Choroid plexus epithelial cell (primary cell): ENCODE data around the gene CKAP5.
"Not testable (repeated sequence)": the region's sequence is repeated elsewhere in the genome, so short reads cannot be mapped to it uniquely, and the experiment has no call there.

Source experiments
- DNase-seq: peaks from one replicate; pipeline ENCODE4 v3.0.0-alpha.2; 2010; ENCODE audit warnings: low read depth
- H3K4me3 ChIP-seq: 2 replicates; pipeline ENCODE4 v1.5.1; 2011; ENCODE audit warnings: low read depth, mild to moderate bottlenecking, control low read depth, low read length, moderate library complexity
- CTCF ChIP-seq: conservative IDR thresholded peaks from 2 replicates; pipeline ENCODE4 v1.5.1; 2011; ENCODE audit warnings: low read depth, mild to moderate bottlenecking, control low read depth, inconsistent platforms, low read length, moderate library complexity

The CKAP5 gene

GRCh38 chr11:46723359-46723680 is 122.8 kb downstream of the CKAP5 start:
- no peak for DNase-seq
- TF ChIP-seq CTCF = no peak
- H3K4me3 ChIP-seq = no peak overlapping the region

DNA sequence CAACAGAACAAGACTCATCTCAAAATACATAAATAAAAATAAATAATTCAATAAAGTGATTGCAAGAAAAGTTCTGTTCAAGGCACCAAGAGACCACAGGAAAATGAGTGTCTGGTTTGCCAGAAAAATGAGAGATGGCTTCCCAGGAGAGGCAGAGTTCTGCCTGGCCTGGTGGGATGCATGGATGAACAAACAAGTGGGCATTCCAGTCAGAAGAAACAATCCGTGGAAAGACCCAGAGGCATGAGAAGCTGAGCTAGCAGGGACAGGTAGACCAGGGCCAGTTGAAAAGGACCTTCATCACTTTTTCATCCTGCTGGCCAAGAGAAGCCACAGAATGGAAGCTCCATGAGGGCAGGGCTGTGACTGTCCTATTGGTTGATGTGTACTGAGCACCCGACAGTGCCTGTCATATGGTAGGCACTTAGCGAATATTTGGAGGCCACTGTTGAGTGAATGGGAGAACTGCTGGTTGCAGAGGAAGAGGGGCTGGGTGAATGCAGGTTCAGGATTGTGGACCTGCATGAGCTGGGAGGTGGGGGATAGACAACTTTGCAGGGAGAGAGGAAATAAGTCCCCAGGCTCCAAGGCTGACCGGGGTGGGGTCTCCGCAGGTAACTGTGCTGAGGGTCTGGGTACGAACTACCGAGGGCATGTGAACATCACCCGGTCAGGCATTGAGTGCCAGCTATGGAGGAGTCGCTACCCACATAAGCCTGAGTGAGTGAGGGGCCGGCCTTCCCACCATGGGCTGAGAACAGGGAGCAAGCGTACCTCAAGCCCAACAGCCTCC is 123.3 kb downstream of the CKAP5 start:
- no peak for DNase-seq
- H3K4me3 ChIP-seq = no peak overlapping the region
- no peak for TF ChIP-seq CTCF

- H3K4me3 ChIP-seq = no peak overlapping the region
- TF ChIP-seq CTCF = no peak
- DNase-seq = no peak
Observed at GRCh38 chr11:46721286-46721685, 124.8 kb downstream of the CKAP5 start.

DNA sequence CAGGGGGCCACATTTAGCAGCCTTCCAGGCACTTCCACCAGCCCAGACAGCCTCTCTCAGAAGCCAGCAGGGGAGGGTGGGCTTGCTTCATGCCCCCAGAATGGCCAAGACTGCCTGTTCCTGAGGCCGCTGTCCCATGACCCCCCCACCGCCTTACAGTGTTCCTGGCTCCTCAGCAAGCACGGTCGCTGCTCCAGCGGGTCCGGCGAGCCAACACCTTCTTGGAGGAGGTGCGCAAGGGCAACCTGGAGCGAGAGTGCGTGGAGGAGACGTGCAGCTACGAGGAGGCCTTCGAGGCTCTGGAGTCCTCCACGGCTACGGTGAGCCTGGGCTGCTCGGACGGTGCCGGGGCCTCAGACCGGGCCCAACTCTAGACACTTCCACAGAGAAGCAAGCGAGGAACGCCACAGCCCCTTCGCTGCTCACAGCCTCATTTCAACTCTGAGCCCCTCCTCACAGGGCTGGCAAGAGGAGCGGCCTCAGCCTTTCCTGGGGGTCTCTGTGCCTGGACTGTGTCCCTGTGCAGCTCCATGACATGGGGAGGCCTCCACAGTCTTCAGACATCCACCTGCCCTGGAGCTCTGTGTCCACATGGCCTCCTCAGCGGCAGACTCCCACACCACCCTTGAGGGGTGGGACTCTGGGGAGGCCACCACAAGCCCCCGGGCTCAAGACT is 126.4 kb downstream of the CKAP5 start:
- no peak for DNase-seq
- TF ChIP-seq CTCF = no peak
- H3K4me3 ChIP-seq = no peak overlapping the region

- no peak for DNase-seq
- no peak for TF ChIP-seq CTCF
- H3K4me3 ChIP-seq = no peak within 1 kb of the TSS
Observed at GRCh38 chr11:46719048-46719542, 127.0 kb downstream of the CKAP5 start, which contains the start of gene F2. F2 (plus strand) TSS chr11:46719213; CDS start chr11:46719236, 23 bp downstream.

DNA sequence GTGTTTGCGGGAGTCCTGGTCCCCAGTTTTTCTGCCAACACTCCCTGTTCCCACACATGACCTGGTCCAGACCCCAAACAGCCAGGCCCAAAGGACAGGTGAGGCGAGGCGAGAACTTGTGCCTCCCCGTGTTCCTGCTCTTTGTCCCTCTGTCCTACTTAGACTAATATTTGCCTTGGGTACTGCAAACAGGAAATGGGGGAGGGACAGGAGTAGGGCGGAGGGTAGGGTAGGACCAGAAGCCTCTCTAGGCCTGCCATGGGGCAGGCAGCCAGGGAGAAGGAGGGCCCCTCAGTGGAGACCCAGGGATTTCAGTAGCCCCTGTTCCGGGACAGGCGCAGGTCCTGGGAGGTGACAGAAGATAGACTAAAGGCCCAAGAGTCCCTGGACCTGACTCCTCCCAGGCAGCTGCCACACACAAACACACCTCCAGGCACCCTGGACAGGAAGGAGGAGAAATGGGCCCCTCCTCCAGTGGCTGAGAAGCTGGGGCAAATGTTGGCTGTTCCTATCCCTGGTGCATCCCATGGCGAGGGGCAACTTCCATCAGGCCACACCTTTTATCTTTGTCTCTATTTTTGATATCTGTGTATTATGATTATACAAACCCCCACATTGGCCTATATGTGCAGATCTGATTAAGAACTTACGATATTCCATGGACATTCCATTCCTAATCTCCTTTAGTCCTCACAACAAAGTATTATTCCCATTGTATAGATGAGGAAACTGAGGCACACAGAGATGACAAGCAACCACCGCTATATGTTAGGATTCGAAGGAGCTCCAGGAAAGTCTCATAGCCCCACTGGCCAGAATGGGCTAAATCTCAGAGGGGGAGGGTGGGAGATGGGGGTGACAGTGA is 127.7 kb downstream of the CKAP5 start:
- no peak overlapping the region for H3K4me3 ChIP-seq
- peak; percentile 25 for DNase-seq
- TF ChIP-seq CTCF = no peak

- DNase-seq, H3K4me3 ChIP-seq: not testable (repeated sequence)
Observed at GRCh38 chr11:46717825-46718154, 128.3 kb downstream of the CKAP5 start.
